Measurements from ENCODE around the gene CASZ1.

CASZ1 gene

GRCh38 chr1:10773851-10774614 lies 22.4 kb downstream of the CASZ1 start:
- no peak for DNase-seq

DNA sequence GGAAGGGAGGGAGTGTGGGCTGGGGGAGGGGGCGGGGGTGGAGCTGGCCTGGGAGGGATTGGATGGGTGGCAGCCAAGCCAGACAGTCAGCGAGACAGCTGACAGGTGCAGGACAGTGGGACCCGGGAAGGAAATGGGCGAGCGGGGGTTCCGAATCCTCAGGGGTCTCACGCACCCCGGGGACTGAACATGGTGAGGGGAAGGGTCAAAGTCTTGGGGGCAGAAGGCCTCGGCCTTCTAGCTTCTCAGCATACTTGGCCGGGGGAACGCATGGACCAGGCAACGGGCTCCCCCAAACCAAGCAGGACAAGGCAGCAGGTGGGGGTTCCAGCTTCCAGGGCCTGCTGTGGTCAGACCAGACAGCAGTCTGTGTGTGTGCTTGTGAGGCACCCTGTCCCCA lies 23.1 kb downstream of the CASZ1 start:
- no peak for DNase-seq

DNA sequence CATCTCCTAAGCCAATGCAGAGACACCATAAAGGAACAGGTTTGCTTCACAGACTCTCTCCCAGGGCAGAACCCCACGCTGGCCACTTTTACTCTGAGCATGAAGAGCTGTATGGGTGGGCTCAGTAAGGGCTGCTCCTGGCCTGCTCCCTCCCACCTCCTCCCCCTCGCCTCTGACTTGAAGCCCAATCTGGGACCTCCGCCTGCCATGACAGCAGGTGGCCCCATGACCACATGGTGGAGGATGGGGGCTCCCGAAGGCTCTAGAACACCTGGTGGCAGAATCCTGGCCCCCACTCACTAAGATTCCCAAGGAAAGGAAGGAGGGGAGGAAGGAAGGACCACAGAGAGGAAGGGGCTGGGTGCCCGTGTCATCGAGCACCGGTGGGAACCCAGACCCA lies 23.7 kb downstream of the CASZ1 start:
- no peak for DNase-seq

- no peak for DNase-seq
Measured at GRCh38 chr1:10771789-10772188, 24.7 kb downstream of the CASZ1 start.

- no peak for DNase-seq
Measured at GRCh38 chr1:10768552-10768951, 27.9 kb downstream of the CASZ1 start.

- no peak for DNase-seq
Measured at GRCh38 chr1:10767282-10767681, 29.2 kb downstream of the CASZ1 start.

DNA sequence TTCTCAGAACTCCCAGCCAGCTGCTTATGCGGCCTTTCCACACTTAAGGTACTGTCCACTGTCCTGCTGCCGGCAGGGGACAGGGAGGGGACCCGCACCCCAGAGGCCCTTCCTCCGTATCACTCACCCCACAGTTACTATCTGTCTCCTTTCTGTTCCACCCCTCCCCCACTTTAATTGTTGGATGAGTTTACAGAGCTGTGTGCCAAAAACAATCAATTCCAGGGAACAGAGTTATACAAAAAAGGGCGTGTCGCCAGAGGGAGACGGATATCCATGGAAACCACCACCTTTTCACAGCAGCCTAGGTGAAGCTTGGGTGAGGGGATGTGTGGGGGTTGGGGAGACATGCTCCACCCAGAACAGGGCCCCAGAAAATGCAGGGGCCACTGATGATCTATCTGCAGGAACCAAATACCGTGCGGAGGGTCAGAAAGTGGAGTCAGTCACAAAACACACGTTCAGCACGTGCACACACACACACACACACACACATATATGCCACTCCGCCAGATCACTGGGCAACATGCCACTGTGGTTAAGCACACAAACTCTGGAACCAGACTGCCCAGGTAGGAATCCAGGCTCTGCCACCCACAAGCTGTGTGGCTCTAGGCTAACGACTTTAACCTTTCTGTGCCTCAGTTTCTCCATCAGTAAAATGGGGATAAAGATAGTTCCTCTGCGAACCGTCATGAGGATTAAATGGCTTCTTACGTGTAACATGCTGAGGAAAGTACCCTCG lies 30.5 kb downstream of the CASZ1 start:
- no peak for DNase-seq

DNA sequence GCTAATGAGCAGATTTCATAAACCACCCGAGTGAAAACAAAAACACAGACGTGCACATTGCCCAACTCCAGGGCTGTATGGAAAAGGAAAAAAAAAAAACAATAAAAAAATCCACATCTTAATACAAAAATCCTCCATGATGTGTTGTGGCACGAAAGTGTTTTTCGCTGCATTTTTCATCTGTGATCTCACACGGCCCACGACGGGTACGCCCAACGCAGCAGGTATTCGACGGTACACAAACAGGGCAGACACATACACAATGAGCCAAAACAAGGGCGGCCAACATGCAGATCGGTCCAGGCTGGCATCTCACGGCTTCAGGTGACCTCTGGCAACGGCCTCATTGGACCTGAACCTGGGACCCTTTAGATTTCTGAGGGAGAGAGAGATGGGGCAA lies 31.1 kb downstream of the CASZ1 start:
- DNase-seq: no peak

DNA sequence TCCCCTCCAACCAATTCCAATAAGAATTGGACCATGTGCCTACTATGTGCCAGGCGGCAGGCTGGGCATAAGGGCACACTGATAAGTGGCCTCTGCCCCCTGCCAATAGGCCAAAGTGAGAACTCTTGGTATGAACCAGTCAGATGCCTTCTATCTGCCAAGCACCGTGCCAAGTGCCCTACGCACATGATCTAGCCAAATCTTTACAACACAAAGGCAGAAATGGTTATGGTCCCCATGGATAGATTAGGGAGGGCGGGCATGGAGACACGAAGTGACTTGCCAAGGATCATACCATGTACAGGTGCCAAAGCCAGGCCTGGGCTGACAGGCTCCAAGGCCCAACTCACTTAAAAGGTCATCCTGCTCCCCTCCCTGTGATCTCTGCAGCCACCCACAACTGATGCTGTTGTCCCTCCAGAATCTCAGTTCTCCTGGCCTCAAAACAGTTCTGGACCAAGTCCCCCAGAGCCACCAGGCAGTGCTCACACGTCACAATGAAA lies 32.1 kb downstream of the CASZ1 start:
- DNase-seq: no peak

GRCh38 chr1:10762875-10763274 lies 33.6 kb downstream of the CASZ1 start:
- no peak for DNase-seq

- no peak for DNase-seq
Measured at GRCh38 chr1:10762153-10762523, 34.3 kb downstream of the CASZ1 start.

- no peak for DNase-seq
Measured at GRCh38 chr1:10761503-10762152, 34.8 kb downstream of the CASZ1 start.

DNA sequence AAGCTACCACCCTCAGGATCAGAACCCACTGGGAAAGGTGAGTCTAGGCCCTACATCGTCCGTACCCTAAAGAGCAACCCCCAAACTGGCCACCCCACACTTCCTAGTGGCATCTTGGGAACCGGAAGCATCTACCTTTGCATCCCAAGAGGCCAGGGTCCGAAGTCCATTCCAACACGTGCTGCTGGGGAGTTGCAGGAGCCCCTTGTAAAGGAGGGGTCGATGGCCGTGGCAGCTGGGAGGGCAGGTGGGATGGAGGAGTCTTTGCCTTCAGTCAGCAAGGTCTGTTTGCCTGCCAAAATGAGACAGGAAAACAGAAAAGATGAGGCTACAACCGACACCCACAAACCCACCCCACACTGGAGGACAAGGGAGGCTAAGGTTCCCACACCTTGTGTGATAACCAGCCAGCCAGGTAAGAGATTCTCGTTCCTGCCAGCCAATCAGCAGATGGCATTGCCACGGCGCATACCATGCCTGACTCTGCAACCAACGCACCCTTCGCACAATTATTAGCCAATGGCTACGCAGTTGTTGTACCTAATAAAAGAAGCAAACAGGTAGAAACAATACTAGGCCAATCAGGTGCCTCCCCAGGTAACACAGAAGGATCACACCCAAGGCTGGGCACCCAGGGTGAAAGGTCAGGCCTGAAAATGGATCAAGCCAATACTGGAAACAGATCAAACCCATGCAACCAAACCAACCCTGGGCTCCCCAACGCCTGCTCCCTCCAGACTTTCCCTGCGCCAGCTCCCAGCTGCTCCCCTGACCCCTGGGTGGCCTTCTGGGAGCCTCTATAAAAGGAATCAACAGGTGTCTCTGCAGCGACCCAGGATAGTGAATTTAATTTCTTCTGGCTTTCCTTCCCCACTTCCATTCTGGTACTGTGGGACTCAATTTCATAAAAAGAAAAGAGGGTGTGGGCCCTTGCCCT lies 35.6 kb downstream of the CASZ1 start:
- no peak for DNase-seq

DNA sequence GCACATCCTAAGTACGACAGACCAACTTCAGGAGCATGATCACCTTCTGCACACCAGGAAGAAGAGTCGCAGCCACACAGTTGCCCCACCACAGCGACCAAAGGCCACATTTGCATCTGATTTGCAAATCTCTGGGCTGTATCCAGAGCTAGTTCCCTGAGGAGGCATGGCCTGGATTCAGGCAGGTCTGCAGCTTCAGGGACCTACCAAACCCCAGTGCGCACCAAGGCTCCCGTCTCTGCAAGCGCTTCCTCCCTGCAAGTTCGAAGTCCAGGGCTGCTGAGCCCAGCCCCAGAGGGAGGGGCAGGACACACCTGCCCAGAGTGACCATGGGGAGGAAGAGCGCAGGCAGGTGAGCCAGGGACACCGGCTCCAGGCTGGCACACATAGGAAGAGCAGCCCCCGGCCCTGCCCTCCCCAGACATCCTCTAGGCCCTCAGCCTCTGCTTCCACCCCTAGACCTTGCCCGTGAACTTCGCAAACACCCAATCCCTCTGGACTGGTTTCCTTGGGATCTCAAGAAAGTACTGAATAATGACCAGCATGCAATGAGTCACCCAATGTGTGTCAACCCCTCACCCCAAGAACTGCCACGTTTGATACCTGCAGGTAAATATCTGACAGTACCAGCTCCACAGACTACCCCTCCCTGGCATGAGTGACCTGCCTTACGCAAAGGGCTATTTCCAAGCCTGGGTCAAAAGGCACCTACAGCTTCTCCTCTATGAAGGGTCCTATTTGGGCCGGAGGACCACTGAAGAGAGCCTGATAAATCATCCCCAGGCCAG lies 36.8 kb downstream of the CASZ1 start:
- no peak for DNase-seq

- DNase-seq: no peak
Measured at GRCh38 chr1:10756842-10757241, 39.6 kb downstream of the CASZ1 start.

DNA sequence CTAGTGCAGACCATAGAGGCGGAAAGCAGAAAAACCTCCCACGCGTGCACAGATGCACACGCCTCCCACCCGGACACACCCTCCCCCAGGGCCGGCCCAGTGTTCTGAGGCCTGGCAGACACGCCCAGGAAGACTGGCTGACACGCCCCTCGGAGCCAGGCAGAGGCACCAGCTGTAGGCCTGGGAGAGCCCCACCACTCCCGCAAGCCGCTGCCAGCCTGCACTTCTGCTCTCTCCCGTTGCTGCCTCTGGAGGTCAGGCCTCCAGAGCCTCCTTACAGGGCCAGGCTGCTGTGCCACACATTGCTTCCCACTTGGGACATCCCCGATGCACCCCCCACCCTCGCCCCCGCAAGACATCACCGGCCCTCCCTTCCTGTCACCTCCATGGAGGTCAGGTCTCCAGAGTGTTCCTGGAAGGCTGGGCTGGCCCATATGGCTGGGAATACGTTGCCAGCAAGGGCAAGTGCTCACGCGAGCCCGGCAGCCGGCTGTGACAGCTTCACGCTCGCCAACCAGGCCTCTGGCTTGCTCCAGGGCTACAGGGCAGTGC lies 40.4 kb downstream of the CASZ1 start:
- peak; percentile 85 for DNase-seq

DNA sequence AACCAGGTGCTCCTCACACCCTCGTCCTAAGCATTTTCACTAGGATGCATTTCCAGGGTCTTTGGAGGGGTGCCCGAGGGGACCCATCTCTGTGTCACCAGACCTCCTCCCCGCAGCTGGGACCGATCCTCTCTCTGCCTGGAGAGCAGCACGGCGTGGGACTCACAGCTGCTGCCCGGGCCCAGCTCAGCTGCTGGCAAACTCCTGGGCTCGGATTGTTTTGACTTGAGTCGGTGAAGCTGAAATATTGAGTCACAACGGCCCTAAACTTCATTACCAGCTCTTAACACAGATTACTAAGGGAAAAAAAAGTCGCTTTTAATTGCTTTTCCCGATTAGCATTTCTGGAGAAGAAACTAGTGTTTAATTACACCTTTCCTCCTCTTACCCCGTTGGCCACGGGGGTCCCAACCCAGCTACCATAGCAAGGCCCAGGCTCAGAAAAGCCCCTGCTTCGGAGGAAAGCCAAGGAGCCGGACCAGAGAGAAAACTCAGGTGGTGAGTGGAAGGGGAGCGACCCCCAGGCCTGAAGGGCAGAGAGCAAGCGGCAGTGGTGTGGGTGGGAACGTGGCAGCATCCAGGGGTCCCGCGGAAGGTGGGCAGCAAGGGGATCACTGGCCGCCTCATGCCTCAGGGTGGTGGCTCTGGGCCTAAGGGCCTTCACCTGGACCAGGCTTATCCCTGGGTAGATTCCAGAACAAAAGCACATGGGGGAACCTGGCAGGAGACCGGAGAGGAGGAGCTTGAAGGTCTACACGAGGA lies 41.7 kb downstream of the CASZ1 start:
- no peak for DNase-seq

- DNase-seq: peak; percentile 9
Measured at GRCh38 chr1:10753299-10753698, 43.1 kb downstream of the CASZ1 start.

GRCh38 chr1:10751561-10752085 lies 44.8 kb downstream of the CASZ1 start:
- DNase-seq: no peak

- no peak for DNase-seq
Measured at GRCh38 chr1:10751160-10751559, 45.3 kb downstream of the CASZ1 start.
